RWPE2 (cell line): ENCODE measurements around the gene DNM1L.

ENCODE experiments used
- ATAC-seq: fragments of 200-7000 bp; cut with Tn5 transposase; 3 replicates; pipeline ENCODE4 v1.9.1; 2021; ENCODE audit warnings: low read depth
- DNase-seq: peaks from one replicate; pipeline ENCODE4 v3.0.0-alpha.2; 2020; ENCODE audit warnings: low spot score
- H3K27ac ChIP-seq: fragments of 450-650 bp; 2 replicates; pipeline ENCODE4 v1.5.1; 2017; ENCODE audit warnings: mild to moderate bottlenecking; ENCODE audit not compliant: poor library complexity, severe bottlenecking
- H3K27me3 ChIP-seq: fragments of 250-450 bp; sonication (Bioruptor Pico); 2 replicates; pipeline ENCODE4 v1.5.1; 2021; ENCODE audit warnings: mild to moderate bottlenecking, moderate library complexity; ENCODE audit not compliant: insufficient read depth, poor library complexity, severe bottlenecking
- H3K36me3 ChIP-seq: fragments of 250-450 bp; sonication (Bioruptor Pico); 2 replicates; pipeline ENCODE4 v1.5.1; 2020; ENCODE audit warnings: low read depth, mild to moderate bottlenecking, moderate library complexity
- H3K4me1 ChIP-seq: fragments of 250-450 bp; sonication (Bioruptor Pico); 2 replicates; pipeline ENCODE4 v1.5.1; 2021; ENCODE audit warnings: mild to moderate bottlenecking, moderate library complexity; ENCODE audit not compliant: insufficient read depth, poor library complexity, severe bottlenecking
- H3K4me3 ChIP-seq: fragments of 250-450 bp; sonication (Bioruptor Pico); 2 replicates; pipeline ENCODE4 v1.5.1; 2021; ENCODE audit warnings: mild to moderate bottlenecking, moderate library complexity; ENCODE audit not compliant: severe bottlenecking
- H3K9me3 ChIP-seq: fragments of 250-450 bp; sonication (Bioruptor Pico); 2 replicates; pipeline ENCODE4 v1.5.1; 2021; ENCODE audit warnings: mild to moderate bottlenecking, moderate library complexity; ENCODE audit not compliant: severe bottlenecking
- TF ChIP-seq, protein P1 (sequence below): fragments of 450-650 bp; IDR thresholded peaks from one replicate; pipeline ENCODE4 v1.5.1; 2017; ENCODE audit warnings: mild to moderate bottlenecking, moderate library complexity; ENCODE audit not compliant: poor library complexity, severe bottlenecking

DNM1L gene

DNA sequence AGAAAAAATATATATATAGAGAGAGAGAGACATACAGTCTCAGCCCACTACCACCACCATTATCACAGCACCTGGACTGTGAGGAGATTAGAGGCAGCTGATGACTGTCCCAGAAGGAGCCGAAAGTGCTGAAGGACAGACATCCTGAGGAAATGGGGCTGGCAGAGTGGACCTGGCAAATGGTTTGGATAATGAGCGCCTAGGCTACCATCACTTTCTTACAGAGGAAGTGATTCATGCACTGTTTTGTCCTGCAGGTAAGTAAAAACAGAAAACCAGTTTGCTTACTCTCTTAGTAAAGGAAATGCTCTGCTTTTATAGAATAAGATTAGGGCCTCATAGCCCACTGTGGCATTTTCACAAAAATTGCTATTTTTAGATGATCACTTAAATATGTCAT, 28.6 kb upstream of the DNM1L start:
- TF ChIP-seq, protein P1, sequence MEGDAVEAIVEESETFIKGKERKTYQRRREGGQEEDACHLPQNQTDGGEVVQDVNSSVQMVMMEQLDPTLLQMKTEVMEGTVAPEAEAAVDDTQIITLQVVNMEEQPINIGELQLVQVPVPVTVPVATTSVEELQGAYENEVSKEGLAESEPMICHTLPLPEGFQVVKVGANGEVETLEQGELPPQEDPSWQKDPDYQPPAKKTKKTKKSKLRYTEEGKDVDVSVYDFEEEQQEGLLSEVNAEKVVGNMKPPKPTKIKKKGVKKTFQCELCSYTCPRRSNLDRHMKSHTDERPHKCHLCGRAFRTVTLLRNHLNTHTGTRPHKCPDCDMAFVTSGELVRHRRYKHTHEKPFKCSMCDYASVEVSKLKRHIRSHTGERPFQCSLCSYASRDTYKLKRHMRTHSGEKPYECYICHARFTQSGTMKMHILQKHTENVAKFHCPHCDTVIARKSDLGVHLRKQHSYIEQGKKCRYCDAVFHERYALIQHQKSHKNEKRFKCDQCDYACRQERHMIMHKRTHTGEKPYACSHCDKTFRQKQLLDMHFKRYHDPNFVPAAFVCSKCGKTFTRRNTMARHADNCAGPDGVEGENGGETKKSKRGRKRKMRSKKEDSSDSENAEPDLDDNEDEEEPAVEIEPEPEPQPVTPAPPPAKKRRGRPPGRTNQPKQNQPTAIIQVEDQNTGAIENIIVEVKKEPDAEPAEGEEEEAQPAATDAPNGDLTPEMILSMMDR = no peak
- Histone ChIP-seq H3K9me3 (no peaks in the 10 kb centered on the region), H3K36me3 (no peaks in the 10 kb centered on the region), H3K27me3 (no peaks in the 10 kb centered on the region), H3K4me3 (no peak overlapping the region), H3K27ac (peak overlapping the region; percentile 72), H3K4me1 (peaks cover 9% of the 10 kb centered on the region)
- ATAC-seq (peak; percentile 89), DNase-seq (no peak)

DNA sequence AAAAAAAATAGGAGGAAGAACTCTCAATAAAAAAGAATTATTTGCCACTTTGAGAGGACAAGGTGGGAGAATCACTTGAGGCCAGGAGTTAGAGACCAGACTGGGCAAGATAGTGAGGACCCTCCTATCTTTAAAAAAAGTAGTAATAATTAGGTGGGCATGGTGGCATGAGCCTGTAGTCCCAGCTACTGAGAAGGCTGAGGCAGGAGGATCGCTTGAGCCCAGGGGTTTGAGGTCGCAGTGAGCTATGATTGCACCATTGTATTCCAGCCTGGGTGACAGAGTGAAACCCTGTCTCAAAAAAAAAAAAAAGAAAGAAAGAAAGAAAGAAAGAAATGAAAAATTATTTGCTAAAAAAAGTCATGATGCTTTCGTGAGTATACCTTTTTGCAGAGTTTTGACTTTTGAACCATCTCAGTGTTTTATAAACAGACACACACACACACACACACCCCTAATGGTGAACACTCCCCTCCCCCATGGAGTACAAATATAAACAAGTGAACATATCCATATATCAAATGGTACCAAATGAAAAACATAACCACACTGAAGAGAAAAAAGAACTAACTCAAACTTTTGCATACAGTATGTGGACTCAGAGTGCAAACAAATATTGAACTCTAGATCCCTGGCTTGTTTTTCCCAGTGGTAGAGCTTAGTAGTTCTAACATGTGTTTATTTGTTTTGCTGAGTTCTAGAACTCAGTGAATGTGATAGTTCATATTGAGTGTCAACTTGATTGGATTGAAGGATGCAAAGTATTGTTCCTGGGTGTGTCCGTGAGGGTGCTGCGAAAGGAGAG, 27.7 kb upstream of the DNM1L start:
- peaks cover 9% of the 10 kb centered on the region for H3K4me1 ChIP-seq
- ATAC-seq = no peak
- no peaks in the 10 kb centered on the region for H3K36me3 ChIP-seq
- peak overlapping the region; percentile 72 for H3K27ac ChIP-seq
- no peaks in the 10 kb centered on the region for H3K9me3 ChIP-seq
- H3K4me3 ChIP-seq = no peak overlapping the region
- no peak for DNase-seq
- TF ChIP-seq, protein P1 = no peak
- H3K27me3 ChIP-seq = no peaks in the 10 kb centered on the region

DNA sequence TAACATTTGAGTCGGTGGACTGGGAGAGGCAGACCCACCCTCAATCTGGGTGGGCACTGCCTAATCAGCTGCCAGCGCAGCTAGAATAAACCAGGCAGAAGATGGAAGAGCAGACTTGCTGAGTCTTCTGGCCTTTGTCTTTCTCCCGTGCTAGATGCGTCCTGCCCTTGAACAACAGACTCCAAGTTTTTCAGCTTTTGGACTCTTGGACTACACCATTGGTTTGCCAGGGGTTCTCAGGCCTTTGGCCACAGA, 27.2 kb upstream of the DNM1L start:
- peaks cover 9% of the 10 kb centered on the region for H3K4me1 ChIP-seq
- ATAC-seq = no peak
- no peak overlapping the region for H3K27ac ChIP-seq
- no peaks in the 10 kb centered on the region for H3K36me3 ChIP-seq
- TF ChIP-seq, protein P1 = no peak
- no peaks in the 10 kb centered on the region for H3K27me3 ChIP-seq
- H3K9me3 ChIP-seq = no peaks in the 10 kb centered on the region
- DNase-seq = no peak
- no peak overlapping the region for H3K4me3 ChIP-seq

DNA sequence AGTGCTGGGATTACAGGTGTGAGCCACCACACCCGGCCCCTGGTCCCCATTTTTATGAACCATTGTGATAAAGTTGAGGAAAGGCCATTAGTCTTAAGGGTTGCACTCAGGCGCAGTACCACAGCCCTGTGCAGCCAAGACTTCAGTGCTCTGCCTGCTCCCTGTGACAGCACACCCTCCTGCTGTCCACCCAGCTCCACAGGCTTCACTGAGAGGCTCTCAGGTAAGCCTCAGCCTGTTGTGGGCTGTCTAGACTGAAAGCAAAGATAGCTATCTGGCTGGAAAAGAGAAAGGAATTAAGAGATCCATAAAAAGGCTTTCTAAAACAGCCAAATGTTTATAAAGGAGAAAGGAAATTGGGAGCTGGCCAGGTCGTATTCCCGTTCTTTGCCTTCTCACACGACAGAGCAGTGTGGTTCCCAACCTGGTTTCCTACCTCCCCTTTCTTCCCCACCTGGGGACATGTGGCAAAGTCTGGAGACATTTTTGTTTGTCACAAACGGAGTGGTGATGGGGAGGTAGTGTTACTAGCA, 19.1 kb upstream of the DNM1L start:
- no peaks in the 10 kb centered on the region for H3K9me3 ChIP-seq
- no peak overlapping the region for H3K27ac ChIP-seq
- TF ChIP-seq, protein P1 = no peak
- H3K36me3 ChIP-seq = no peaks in the 10 kb centered on the region
- H3K27me3 ChIP-seq = no peaks in the 10 kb centered on the region
- no peaks in the 10 kb centered on the region for H3K4me1 ChIP-seq
- ATAC-seq = peak; percentile 22; the same call in 1 of the 3 replicates
- H3K4me3 ChIP-seq = no peak overlapping the region
- no peak for DNase-seq

DNA sequence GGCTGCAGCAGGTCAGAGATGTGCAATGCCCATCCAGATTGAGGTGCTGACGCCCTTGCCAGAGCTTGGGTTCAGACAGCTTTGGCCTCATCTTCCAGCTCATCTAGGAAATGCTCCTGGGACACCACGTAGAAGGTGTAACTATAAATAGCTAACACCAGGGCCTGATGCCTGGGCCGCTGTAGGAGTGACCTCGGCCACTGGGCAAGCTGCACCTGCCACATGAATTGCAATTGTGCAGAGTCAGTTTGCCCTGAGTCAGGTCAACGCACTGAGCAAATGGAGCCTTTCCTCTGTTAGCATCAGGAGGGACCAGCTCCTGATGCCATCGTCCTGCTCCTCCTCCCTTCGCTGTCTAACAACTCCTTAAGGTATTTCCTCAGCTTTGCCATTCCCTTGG, 17.4 kb upstream of the DNM1L start:
- no peaks in the 10 kb centered on the region for H3K4me1 ChIP-seq
- no peaks in the 10 kb centered on the region for H3K9me3 ChIP-seq
- no peaks in the 10 kb centered on the region for H3K36me3 ChIP-seq
- TF ChIP-seq, protein P1 = no peak
- no peaks in the 10 kb centered on the region for H3K27me3 ChIP-seq
- H3K4me3 ChIP-seq = no peak overlapping the region
- no peak for ATAC-seq
- H3K27ac ChIP-seq = no peak overlapping the region
- DNase-seq = no peak
